ENCODE results near the gene KSR1. TPM values are rescaled to one million over a fixed set of nuclear protein-coding genes. Genes with fewer than 3 reads are reported as not detected.
"Not testable (repeated sequence)": the region's sequence is repeated elsewhere in the genome, so short reads cannot be mapped to it uniquely, and the experiment has no call there.

Gene KSR1
- total RNA-seq, 4 donors from 2014 or later: 10.4 to 17.7 (median 13.2) TPM

GRCh38 chr17:27660436-27660835, 204.2 kb downstream of the KSR1 start:
- no peak for TF ChIP-seq CTCF (IDR thresholded peaks at IDR 0.05 in 4 of 5, conservative IDR thresholded peaks at IDR 0.05 in 1 of 5)
- TF ChIP-seq POLR2A (IDR thresholded peaks at IDR 0.05): no peak
- Histone ChIP-seq H3K4me1 (no peaks in the 10 kb centered on the region), H3K4me3 (no peak overlapping the region), H3K27me3 (no peaks in the 10 kb centered on the region), H3K9me3 (no peaks in the 10 kb centered on the region), H3K27ac (no peak overlapping the region), H3K36me3 (no peaks in the 10 kb centered on the region)
- intact Hi-C loops (cut with DNase I; ENCODE audit: low total_unique reads): no loop called here
- in situ Hi-C loops (cut with MboI; ENCODE audit: low sequenced_read_pairs in 4 of 4): loop anchor here in 2 of 4 donors (25.0 kb wide), 2 partner anchors 102 to 227 kb away; partner anchors contain the start of gene LYRM9 (in 1 of the 2)
- DNase-seq (no peak), ATAC-seq (no peak)

GRCh38 chr17:27663936-27664605, 207.8 kb downstream of the KSR1 start:
- no peaks in the 10 kb centered on the region for H3K27me3 ChIP-seq
- H3K4me3 ChIP-seq: no peak overlapping the region
- intact Hi-C loops (cut with DNase I; ENCODE audit: low total_unique reads): no loop called here
- H3K36me3 ChIP-seq: no peaks in the 10 kb centered on the region
- ATAC-seq (no peak), DNase-seq (no peak)
- H3K4me1 ChIP-seq: no peaks in the 10 kb centered on the region
- no peak for TF ChIP-seq POLR2A (IDR thresholded peaks at IDR 0.05)
- no peak for TF ChIP-seq CTCF (IDR thresholded peaks at IDR 0.05 in 4 of 5, conservative IDR thresholded peaks at IDR 0.05 in 1 of 5)
- in situ Hi-C loops (cut with MboI; ENCODE audit: low sequenced_read_pairs in 4 of 4): loop anchor here in 2 of 4 donors (25.0 kb wide), 2 partner anchors 98 to 223 kb away; partner anchors contain the start of gene LYRM9 (in 1 of the 2)
- no peak overlapping the region for H3K27ac ChIP-seq
- no peaks in the 10 kb centered on the region for H3K9me3 ChIP-seq

- no peaks in the 10 kb centered on the region for H3K27me3 ChIP-seq
- no peak for TF ChIP-seq CTCF (IDR thresholded peaks at IDR 0.05 in 4 of 5, conservative IDR thresholded peaks at IDR 0.05 in 1 of 5)
- TF ChIP-seq POLR2A (IDR thresholded peaks at IDR 0.05): no peak
- H3K9me3 ChIP-seq: no peaks in the 10 kb centered on the region
- H3K27ac ChIP-seq: no peak overlapping the region
- H3K4me1 ChIP-seq: no peaks in the 10 kb centered on the region
- intact Hi-C loops (cut with DNase I; ENCODE audit: low total_unique reads): no loop called here
- H3K36me3 ChIP-seq: no peaks in the 10 kb centered on the region
- no peak overlapping the region for H3K4me3 ChIP-seq
- ATAC-seq (no peak), DNase-seq (no peak)
- in situ Hi-C loops (cut with MboI; ENCODE audit: low sequenced_read_pairs in 4 of 4): loop anchor here in 2 of 4 donors (25.0 kb wide), 2 partner anchors 98 to 223 kb away; partner anchors contain the start of gene LYRM9 (in 1 of the 2)
These were observed 208.3 kb downstream of the KSR1 start for GRCh38 chr17:27664606-27664965.

GRCh38 chr17:27665549-27665948, 209.3 kb downstream of the KSR1 start:
- ATAC-seq: no peak
- Histone ChIP-seq H3K36me3 (no peaks in the 10 kb centered on the region), H3K4me3 (no peak overlapping the region), H3K9me3 (no peaks in the 10 kb centered on the region), H3K4me1 (no peaks in the 10 kb centered on the region), H3K27me3 (no peaks in the 10 kb centered on the region), H3K27ac (no peak overlapping the region)
- in situ Hi-C loops (cut with MboI; ENCODE audit: low sequenced_read_pairs in 4 of 4): loop anchor here in 2 of 4 donors (25.0 kb wide), 2 partner anchors 97 to 222 kb away; partner anchors contain the start of gene LYRM9 (in 1 of the 2)
- intact Hi-C loops (cut with DNase I; ENCODE audit: low total_unique reads): no loop called here
- DNase-seq: no peak
- no peak for TF ChIP-seq CTCF (IDR thresholded peaks at IDR 0.05 in 4 of 5, conservative IDR thresholded peaks at IDR 0.05 in 1 of 5)
- TF ChIP-seq POLR2A (IDR thresholded peaks at IDR 0.05): no peak

- ATAC-seq; H3K9me3 ChIP-seq; H3K27ac ChIP-seq; H3K4me3 ChIP-seq; DNase-seq; H3K36me3 ChIP-seq; H3K27me3 ChIP-seq; intact Hi-C loops (cut with DNase I; ENCODE audit: low total_unique reads); H3K4me1 ChIP-seq: not testable (repeated sequence)
- in situ Hi-C loops (cut with MboI; ENCODE audit: low sequenced_read_pairs in 4 of 4): loop anchor here in 2 of 4 donors (25.0 kb wide), 2 partner anchors 96 to 221 kb away; partner anchors contain the start of gene LYRM9 (in 1 of the 2)
These were observed 210.0 kb downstream of the KSR1 start for GRCh38 chr17:27666270-27666669.

Data from gastrocnemius medialis (tissue), 4 donors.